Measurements from ENCODE around the gene ZBTB42. TPM values are rescaled to one million over a fixed set of nuclear protein-coding genes. Genes with fewer than 3 reads are reported as not detected.

The ZBTB42 gene
- polyA plus RNA-seq, 5 donors, result 6.1 to 11.9 (median 6.5) TPM

- DNase-seq, result no peak
Measured at GRCh38 chr14:104781271-104782077, 19.4 kb upstream of the ZBTB42 start.

- no peak for DNase-seq
Measured at GRCh38 chr14:104782086-104782807, 18.7 kb upstream of the ZBTB42 start.

GRCh38 chr14:104782808-104783139 is 18.1 kb upstream of the ZBTB42 start:
- no peak for DNase-seq

GRCh38 chr14:104783484-104784217 is 17.2 kb upstream of the ZBTB42 start:
- no peak for DNase-seq

- DNase-seq, result no peak
Measured at GRCh38 chr14:104784218-104784568, 16.7 kb upstream of the ZBTB42 start.

GRCh38 chr14:104784846-104785707 is 15.8 kb upstream of the ZBTB42 start:
- DNase-seq, result no peak

GRCh38 chr14:104785708-104786080 is 15.2 kb upstream of the ZBTB42 start:
- no peak for DNase-seq

- DNase-seq, result no peak
Measured at GRCh38 chr14:104786091-104786586, 14.8 kb upstream of the ZBTB42 start.

GRCh38 chr14:104786726-104787675 is 13.9 kb upstream of the ZBTB42 start:
- no peak for DNase-seq

GRCh38 chr14:104787736-104788135 is 13.2 kb upstream of the ZBTB42 start:
- no peak for DNase-seq

GRCh38 chr14:104788161-104788818 is 12.6 kb upstream of the ZBTB42 start:
- DNase-seq, result no peak

GRCh38 chr14:104788873-104789663 is 11.8 kb upstream of the ZBTB42 start:
- no peak for DNase-seq

- no peak for DNase-seq
Measured at GRCh38 chr14:104789752-104790743, 10.9 kb upstream of the ZBTB42 start.

GRCh38 chr14:104791425-104791824 is 9.5 kb upstream of the ZBTB42 start:
- DNase-seq, result no peak

- no peak for DNase-seq
Measured at GRCh38 chr14:104792101-104792884, 8.6 kb upstream of the ZBTB42 start.

GRCh38 chr14:104792945-104793702 is 7.8 kb upstream of the ZBTB42 start:
- DNase-seq, result no peak

Measured in right lung (tissue), 5 donors.